ENCODE data around the gene WT1. TPM values are rescaled to one million over a fixed set of nuclear protein-coding genes. Genes with fewer than 3 reads are reported as not detected.

The WT1 gene
- total RNA-seq, 1 donor from 2014 or later = not detected

- TF ChIP-seq CTCF (IDR thresholded peaks at IDR 0.05) = no peak
- Mint-ChIP-seq H3K9me3 (ENCODE audit: unreplicated experiment) (no peaks in the 10 kb centered on the region), H3K4me1 (ENCODE audit: unreplicated experiment) (no peaks in the 10 kb centered on the region), H3K4me3 (ENCODE audit: unreplicated experiment) (no peak overlapping the region), H3K36me3 (ENCODE audit: unreplicated experiment) (no peaks in the 10 kb centered on the region), H3K27me3 (ENCODE audit: unreplicated experiment) (peaks cover 36% of the 10 kb centered on the region), H3K27ac (ENCODE audit: unreplicated experiment) (no peak overlapping the region)
- no peak for DNase-seq (ENCODE audit: extremely low spot score, unreplicated experiment)
These were observed 16.5 kb downstream of the WT1 start for GRCh38 chr11:32418836-32419235.

- peaks cover 31% of the 10 kb centered on the region for H3K27me3 Mint-ChIP-seq (ENCODE audit: unreplicated experiment)
- TF ChIP-seq CTCF (IDR thresholded peaks at IDR 0.05) = no peak
- no peaks in the 10 kb centered on the region for H3K9me3 Mint-ChIP-seq (ENCODE audit: unreplicated experiment)
- no peaks in the 10 kb centered on the region for H3K36me3 Mint-ChIP-seq (ENCODE audit: unreplicated experiment)
- no peaks in the 10 kb centered on the region for H3K4me1 Mint-ChIP-seq (ENCODE audit: unreplicated experiment)
- H3K27ac Mint-ChIP-seq (ENCODE audit: unreplicated experiment) = no peak overlapping the region
- DNase-seq (ENCODE audit: extremely low spot score, unreplicated experiment) = no peak
- no peak overlapping the region for H3K4me3 Mint-ChIP-seq (ENCODE audit: unreplicated experiment)
These were observed 17.5 kb downstream of the WT1 start for GRCh38 chr11:32417806-32418205.

GRCh38 chr11:32416301-32416700 lies 19.0 kb downstream of the WT1 start:
- H3K27me3 Mint-ChIP-seq (ENCODE audit: unreplicated experiment) = peaks cover 26% of the 10 kb centered on the region
- no peaks in the 10 kb centered on the region for H3K4me1 Mint-ChIP-seq (ENCODE audit: unreplicated experiment)
- no peaks in the 10 kb centered on the region for H3K9me3 Mint-ChIP-seq (ENCODE audit: unreplicated experiment)
- peak; percentile 53 for DNase-seq (ENCODE audit: extremely low spot score, unreplicated experiment)
- H3K27ac Mint-ChIP-seq (ENCODE audit: unreplicated experiment) = no peak overlapping the region
- no peak for TF ChIP-seq CTCF (IDR thresholded peaks at IDR 0.05)
- no peaks in the 10 kb centered on the region for H3K36me3 Mint-ChIP-seq (ENCODE audit: unreplicated experiment)
- no peak overlapping the region for H3K4me3 Mint-ChIP-seq (ENCODE audit: unreplicated experiment)

- no peak overlapping the region for H3K4me3 Mint-ChIP-seq (ENCODE audit: unreplicated experiment)
- H3K27ac Mint-ChIP-seq (ENCODE audit: unreplicated experiment) = no peak overlapping the region
- H3K36me3 Mint-ChIP-seq (ENCODE audit: unreplicated experiment) = no peaks in the 10 kb centered on the region
- no peak for DNase-seq (ENCODE audit: extremely low spot score, unreplicated experiment)
- no peaks in the 10 kb centered on the region for H3K4me1 Mint-ChIP-seq (ENCODE audit: unreplicated experiment)
- H3K27me3 Mint-ChIP-seq (ENCODE audit: unreplicated experiment) = peaks cover 22% of the 10 kb centered on the region
- no peak for TF ChIP-seq CTCF (IDR thresholded peaks at IDR 0.05)
- H3K9me3 Mint-ChIP-seq (ENCODE audit: unreplicated experiment) = no peaks in the 10 kb centered on the region
These were observed 20.4 kb downstream of the WT1 start for GRCh38 chr11:32414925-32415324.

GRCh38 chr11:32411942-32412615 lies 23.3 kb downstream of the WT1 start:
- Mint-ChIP-seq H3K27ac (ENCODE audit: unreplicated experiment) (no peak overlapping the region), H3K27me3 (ENCODE audit: unreplicated experiment) (peaks cover 26% of the 10 kb centered on the region), H3K4me1 (ENCODE audit: unreplicated experiment) (no peaks in the 10 kb centered on the region), H3K9me3 (ENCODE audit: unreplicated experiment) (no peaks in the 10 kb centered on the region), H3K36me3 (ENCODE audit: unreplicated experiment) (no peaks in the 10 kb centered on the region), H3K4me3 (ENCODE audit: unreplicated experiment) (no peak overlapping the region)
- DNase-seq (ENCODE audit: extremely low spot score, unreplicated experiment) = no peak
- TF ChIP-seq CTCF (IDR thresholded peaks at IDR 0.05) = no peak

Measured in osteocyte (in vitro differentiated cells).